K562 (cell line): ENCODE results near the gene RAB11FIP2. TPM values are rescaled to one million over a fixed set of nuclear protein-coding genes. Genes with fewer than 3 reads are reported as not detected.

Experiments
- ADNP ChIP-seq: fragments of 200-800 bp; sonication (Bioruptor generic); IDR thresholded peaks from 2 replicates; pipeline ENCODE4 v1.6.1; 2016; ENCODE audit warnings: missing genetic modification characterization, missing compliant biosample characterization
- DDX20 ChIP-seq: fragments of 450-650 bp; IDR thresholded peaks from 2 replicates; pipeline ENCODE4 v1.6.1; 2016; ENCODE audit warnings: missing genetic modification characterization, low read depth, mild to moderate bottlenecking, missing compliant biosample characterization, moderate library complexity
- HNRNPLL ChIP-seq: fragments of 200-400 bp; formaldehyde crosslinking; IDR thresholded peaks from 2 replicates; pipeline ENCODE4 v1.6.1; 2017; ENCODE audit warnings: low read length, low read depth, mild to moderate bottlenecking; ENCODE audit not compliant: poor library complexity, severe bottlenecking
- HSF4 ChIP-seq: fragments of 250-450 bp; sonication (Bioruptor Pico); IDR thresholded peaks from 2 replicates; pipeline ENCODE4 v2.1.2; 2022; ENCODE audit warnings: mild to moderate bottlenecking, moderate library complexity, borderline replicate concordance
- JUND ChIP-seq, 2 experiments: IDR thresholded peaks; 2 replicates in 1 of 2; 3 replicates in 1 of 2; pipeline ENCODE4 v1.6.1; 2011; ENCODE audit warnings: borderline replicate concordance in 2 of 2, low read depth in 2 of 2, low read length in 2 of 2, improper control_type of control experiment in 1 of 2, missing biosample characterization in 1 of 2, missing genetic modification characterization in 1 of 2, missing genetic modification reagents in 1 of 2
- MCM5 ChIP-seq: fragments of 450-650 bp; IDR thresholded peaks from 2 replicates; pipeline ENCODE4 v1.6.1; 2016; ENCODE audit warnings: low read depth
- PHB ChIP-seq: fragments of 250-450 bp; sonication (Bioruptor Pico); IDR thresholded peaks from 2 replicates; pipeline ENCODE4 v1.5.0; 2021
- POLR2AphosphoS2 ChIP-seq: IDR thresholded peaks from 2 replicates; pipeline ENCODE4 v1.6.1; 2012; ENCODE audit warnings: low read length, improper control_type of control experiment
- SAP30 ChIP-seq: fragments of 200-600 bp; sonication (generic); IDR thresholded peaks from 2 replicates; pipeline ENCODE4 v1.6.1; 2012; ENCODE audit warnings: borderline replicate concordance, low read depth, mild to moderate bottlenecking, moderate library complexity, low read length, control low read depth, inconsistent platforms; ENCODE audit not compliant: insufficient read depth, poor library complexity, severe bottlenecking
- SIN3A ChIP-seq, 2 experiments: fragments of 150-350 bp in 1 of 2; IDR thresholded peaks; 2 replicates each; pipeline ENCODE4 v1.6.1; 2011 to 2016; ENCODE audit warnings: borderline replicate concordance in 2 of 2, low read depth in 2 of 2, low read length in 2 of 2, mild to moderate bottlenecking in 2 of 2, moderate library complexity in 2 of 2; ENCODE audit not compliant: control insufficient read depth in 1 of 2
- SRSF7 ChIP-seq: fragments of 200-400 bp; formaldehyde crosslinking; optimal IDR thresholded peaks from 2 replicates; pipeline ENCODE3; 2017; ENCODE audit warnings: mild to moderate bottlenecking, low read depth, low read length
- SRSF9 ChIP-seq: fragments of 200-400 bp; formaldehyde crosslinking; IDR thresholded peaks from 2 replicates; pipeline ENCODE4 v1.6.1; 2017; ENCODE audit warnings: low read depth, low read length, borderline replicate concordance
- TRIM24 ChIP-seq, 2 experiments: fragments of 450-650 bp; IDR thresholded peaks; 2 replicates each; pipeline ENCODE4 v1.6.1; 2016
- XRCC3 ChIP-seq: fragments of 450-650 bp; IDR thresholded peaks from 2 replicates; pipeline ENCODE4 v1.6.1; 2017; ENCODE audit warnings: mild to moderate bottlenecking, moderate library complexity
- ZKSCAN1 ChIP-seq: fragments of 150-350 bp; IDR thresholded peaks from 2 replicates; pipeline ENCODE4 v1.6.1; 2016; ENCODE audit warnings: low read depth, low read length
- ZNF436 ChIP-seq: fragments of 250-450, 450-650 bp; sonication (Bioruptor Pico); formaldehyde crosslinking; IDR thresholded peaks from 2 replicates; pipeline ENCODE4 v1.7.0; 2020; ENCODE audit warnings: mild to moderate bottlenecking
- ZNF507 ChIP-seq: conservative IDR thresholded peaks from 2 replicates; pipeline ENCODE4 v1.6.1; 2017; ENCODE audit warnings: missing genetic modification characterization, missing compliant biosample characterization
- ZNF644 ChIP-seq: fragments of 200-800 bp; sonication (Bioruptor generic); IDR thresholded peaks from 2 replicates; pipeline ENCODE4 v1.6.1; 2016; ENCODE audit warnings: low read depth, missing genetic modification characterization, missing compliant biosample characterization
- polyA plus RNA-seq, 8 experiments: library from polyadenylated mRNA; depleted of rRNA in 4 of 8; stranded (reverse) in 5 of 8; unstranded in 3 of 8; fragments of >200 nt; fragmentation: Nextera tagmentation in 2 of 8; fragmentation: Illumina TruSeq in 1 of 8; extraction: Ambion mirVana in 2 of 8; extraction: Trizol in 1 of 8; gene quantifications; 2 replicates each; pipeline versions ENCODE4 v1.2.1 to v1.2.3, GENCODE V29; 2011 to 2014; ENCODE audit warnings: inconsistent platforms in 1 of 8, missing spikeins in 1 of 8
- total RNA-seq, 7 experiments: library from RNA; depleted of rRNA in 6 of 7; stranded (reverse); fragments of >200 nt in 6 of 7; fragmentation: Illumina TruSeq in 2 of 7; extraction: Trizol in 2 of 7; gene quantifications; 2 replicates each; pipeline versions ENCODE4 v1.2.1 to v1.2.3, GENCODE V29; 2011 to 2021; ENCODE audit warnings: low replicate concordance in 1 of 7
- TF ChIP-seq, protein P1 (sequence below): fragments of 250-450 bp; sonication (Bioruptor Pico); IDR thresholded peaks from 2 replicates; pipeline ENCODE4 v1.8.0; 2022; ENCODE audit warnings: inconsistent platforms, mild to moderate bottlenecking, moderate library complexity, borderline replicate concordance
- TF ChIP-seq, protein P2 (sequence below): fragments of 450-650 bp; conservative IDR thresholded peaks from 2 replicates; pipeline ENCODE4 v1.6.1; 2016; ENCODE audit warnings: missing genetic modification characterization, low read depth, mild to moderate bottlenecking, control low read depth, missing compliant biosample characterization
- TF ChIP-seq, protein P3 (sequence below): fragments of 250-450 bp; sonication (Bioruptor Pico); IDR thresholded peaks from 2 replicates; pipeline ENCODE4 v1.4.0; 2020; ENCODE audit warnings: mild to moderate bottlenecking, moderate library complexity

The RAB11FIP2 gene
- total and polyA plus RNA-seq, 9 of the 15 experiments (the other 6 are each of a cell fraction or from before 2014, with no cell fraction given) = 3.0 to 10.6 (median 3.9) TPM

DNA sequence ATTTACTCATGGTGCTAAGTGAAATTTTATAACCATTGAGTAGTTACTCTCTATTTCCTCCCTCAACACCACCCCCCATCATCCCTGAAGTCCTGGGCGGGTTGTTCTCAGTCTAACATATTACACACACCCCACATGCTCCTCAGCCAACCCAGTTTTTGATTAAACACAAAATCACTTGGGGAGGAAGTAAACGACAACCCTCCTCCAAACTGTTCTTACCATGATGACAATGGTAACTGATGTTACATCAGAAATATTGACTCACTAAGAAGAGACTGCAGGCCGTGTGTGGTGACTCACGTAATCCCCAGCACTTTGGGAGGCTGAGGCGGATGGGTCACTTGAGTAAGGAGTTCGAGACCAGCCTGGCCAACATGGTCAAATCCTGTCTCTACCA lies 44.2 kb downstream of the RAB11FIP2 start (continued):
- TF ChIP-seq JUND (IDR thresholded peaks at IDR 0.05; ENCODE audit: borderline replicate concordance, low read depth, low read length) (peak; percentile 78), JUND (tag; IDR thresholded peaks at IDR 0.05; ENCODE audit: borderline replicate concordance, low read depth, low read length) (peak; percentile 31; the same call in 1 of the 3 replicates), SAP30 (no peak), ZNF436 (no peak), HSF4 (CRISPR knock-in tag) (no peak), ZNF507 (tag) (no peak), SRSF9 (no peak), SIN3A (IDR thresholded peaks at IDR 0.05; ENCODE audit: borderline replicate concordance in 2 of 2, control insufficient read depth in 1 of 2, low read depth in 2 of 2, low read length in 2 of 2) (no peak), ZNF644 (tag) (no peak), MCM5 (no peak), PHB (no peak), HNRNPLL (no peak), ZKSCAN1 (no peak), XRCC3 (no peak), ADNP (tag) (no peak), SRSF7 (no peak), TRIM24 (IDR thresholded peaks at IDR 0.05) (peak in 1 of 2 experiments; percentile 67; a peak in 2 of 4 replicates), POLR2AphosphoS2 (no peak), DDX20 (no peak)
- TF ChIP-seq, protein P1, sequence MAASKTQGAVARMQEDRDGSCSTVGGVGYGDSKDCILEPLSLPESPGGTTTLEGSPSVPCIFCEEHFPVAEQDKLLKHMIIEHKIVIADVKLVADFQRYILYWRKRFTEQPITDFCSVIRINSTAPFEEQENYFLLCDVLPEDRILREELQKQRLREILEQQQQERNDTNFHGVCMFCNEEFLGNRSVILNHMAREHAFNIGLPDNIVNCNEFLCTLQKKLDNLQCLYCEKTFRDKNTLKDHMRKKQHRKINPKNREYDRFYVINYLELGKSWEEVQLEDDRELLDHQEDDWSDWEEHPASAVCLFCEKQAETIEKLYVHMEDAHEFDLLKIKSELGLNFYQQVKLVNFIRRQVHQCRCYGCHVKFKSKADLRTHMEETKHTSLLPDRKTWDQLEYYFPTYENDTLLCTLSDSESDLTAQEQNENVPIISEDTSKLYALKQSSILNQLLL (CRISPR knock-in tag) = no peak
- TF ChIP-seq, protein P2, sequence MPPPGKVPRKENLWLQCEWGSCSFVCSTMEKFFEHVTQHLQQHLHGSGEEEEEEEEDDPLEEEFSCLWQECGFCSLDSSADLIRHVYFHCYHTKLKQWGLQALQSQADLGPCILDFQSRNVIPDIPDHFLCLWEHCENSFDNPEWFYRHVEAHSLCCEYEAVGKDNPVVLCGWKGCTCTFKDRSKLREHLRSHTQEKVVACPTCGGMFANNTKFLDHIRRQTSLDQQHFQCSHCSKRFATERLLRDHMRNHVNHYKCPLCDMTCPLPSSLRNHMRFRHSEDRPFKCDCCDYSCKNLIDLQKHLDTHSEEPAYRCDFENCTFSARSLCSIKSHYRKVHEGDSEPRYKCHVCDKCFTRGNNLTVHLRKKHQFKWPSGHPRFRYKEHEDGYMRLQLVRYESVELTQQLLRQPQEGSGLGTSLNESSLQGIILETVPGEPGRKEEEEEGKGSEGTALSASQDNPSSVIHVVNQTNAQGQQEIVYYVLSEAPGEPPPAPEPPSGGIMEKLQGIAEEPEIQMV = no peak
- TF ChIP-seq, protein P3, sequence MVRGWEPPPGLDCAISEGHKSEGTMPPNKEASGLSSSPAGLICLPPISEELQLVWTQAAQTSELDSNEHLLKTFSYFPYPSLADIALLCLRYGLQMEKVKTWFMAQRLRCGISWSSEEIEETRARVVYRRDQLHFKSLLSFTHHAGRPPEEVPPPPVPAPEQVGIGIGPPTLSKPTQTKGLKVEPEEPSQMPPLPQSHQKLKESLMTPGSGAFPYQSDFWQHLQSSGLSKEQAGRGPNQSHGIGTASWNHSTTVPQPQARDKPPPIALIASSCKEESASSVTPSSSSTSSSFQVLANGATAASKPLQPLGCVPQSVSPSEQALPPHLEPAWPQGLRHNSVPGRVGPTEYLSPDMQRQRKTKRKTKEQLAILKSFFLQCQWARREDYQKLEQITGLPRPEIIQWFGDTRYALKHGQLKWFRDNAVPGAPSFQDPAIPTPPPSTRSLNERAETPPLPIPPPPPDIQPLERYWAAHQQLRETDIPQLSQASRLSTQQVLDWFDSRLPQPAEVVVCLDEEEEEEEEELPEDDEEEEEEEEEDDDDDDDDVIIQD (CRISPR knock-in tag) = no peak
